ENCODE data around the gene EPS15. TPM values are rescaled to one million over a fixed set of nuclear protein-coding genes. Genes with fewer than 3 reads are reported as not detected.

Gene EPS15
- total and polyA plus RNA-seq, 7 donors = 16.4 to 131 (median 72.4) TPM

GRCh38 chr1:51311826-51312225 lies 207.2 kb downstream of the EPS15 start:
- no peak overlapping the region for H3K4me3 ChIP-seq
- no peaks in the 10 kb centered on the region for H3K27me3 ChIP-seq
- 63 to 88% methylated on average over 5 of the region's 5 CpGs for WGBS, 2 donors
- no peak for DNase-seq
- H3K36me3 ChIP-seq = no peaks in the 10 kb centered on the region
- H3K27ac ChIP-seq = no peak overlapping the region
- no peaks in the 10 kb centered on the region for H3K9me3 ChIP-seq
- intact Hi-C loops (cut with DNase I) = no loop called here
- peaks cover 0 to 7% (median 0%) of the 10 kb centered on the region in 4 donors for H3K4me1 ChIP-seq
- no peak for TF ChIP-seq EP300 (IDR thresholded peaks at IDR 0.05)
- TF ChIP-seq POLR2AphosphoS5 (IDR thresholded peaks at IDR 0.05) = no peak
- TF ChIP-seq POLR2A (IDR thresholded peaks at IDR 0.05) = no peak

GRCh38 chr1:51310871-51311613 lies 208.0 kb downstream of the EPS15 start:
- TF ChIP-seq POLR2AphosphoS5 (IDR thresholded peaks at IDR 0.05) = no peak
- no peak for TF ChIP-seq POLR2A (IDR thresholded peaks at IDR 0.05)
- no peak for TF ChIP-seq EP300 (IDR thresholded peaks at IDR 0.05)
- no peak for TF ChIP-seq CTCF (IDR thresholded peaks at IDR 0.05)
- Histone ChIP-seq H3K36me3 (no peaks in the 10 kb centered on the region), H3K4me1 (peaks cover 0 to 7% (median 0%) of the 10 kb centered on the region in 4 donors), H3K9me3 (no peaks in the 10 kb centered on the region), H3K27me3 (no peaks in the 10 kb centered on the region), H3K4me3 (no peak overlapping the region), H3K27ac (no peak overlapping the region)
- WGBS, 2 donors = 59 to 87% methylated on average over 15 of the region's 15 CpGs
- intact Hi-C loops (cut with DNase I) = no loop called here
- DNase-seq = peak; percentile 43

GRCh38 chr1:51309291-51309690 lies 209.8 kb downstream of the EPS15 start:
- H3K9me3 ChIP-seq = no peaks in the 10 kb centered on the region
- H3K4me1 ChIP-seq = peaks cover 0 to 5% (median 0%) of the 10 kb centered on the region in 4 donors
- WGBS, 2 donors = 72 to 88% methylated on average over 8 of the region's 8 CpGs
- intact Hi-C loops (cut with DNase I) = no loop called here
- no peaks in the 10 kb centered on the region for H3K27me3 ChIP-seq
- TF ChIP-seq CTCF (IDR thresholded peaks at IDR 0.05) (no peak), EP300 (IDR thresholded peaks at IDR 0.05) (no peak), POLR2AphosphoS5 (IDR thresholded peaks at IDR 0.05) (no peak), POLR2A (IDR thresholded peaks at IDR 0.05) (no peak)
- H3K4me3 ChIP-seq = no peak overlapping the region
- H3K27ac ChIP-seq = no peak overlapping the region
- DNase-seq = peak; percentile 61
- H3K36me3 ChIP-seq = no peaks in the 10 kb centered on the region

- H3K27me3 ChIP-seq = no peaks in the 10 kb centered on the region
- intact Hi-C loops (cut with DNase I) = no loop called here
- DNase-seq = peak; percentile 34
- TF ChIP-seq POLR2AphosphoS5 (IDR thresholded peaks at IDR 0.05) (no peak), EP300 (IDR thresholded peaks at IDR 0.05) (no peak), CTCF (IDR thresholded peaks at IDR 0.05) (no peak), POLR2A (IDR thresholded peaks at IDR 0.05) (no peak)
- no peaks in the 10 kb centered on the region for H3K36me3 ChIP-seq
- WGBS, 2 donors = 95% methylated on average over 6 of the region's 6 CpGs
- H3K4me1 ChIP-seq = no peaks in the 10 kb centered on the region
- no peak overlapping the region for H3K27ac ChIP-seq
- H3K9me3 ChIP-seq = no peaks in the 10 kb centered on the region
- no peak overlapping the region for H3K4me3 ChIP-seq
Observed at GRCh38 chr1:51308636-51309035, 210.4 kb downstream of the EPS15 start.

GRCh38 chr1:51306950-51307349 lies 212.1 kb downstream of the EPS15 start:
- no peak overlapping the region for H3K4me3 ChIP-seq
- WGBS, 2 donors = 71 to 88% methylated on average over 5 of the region's 5 CpGs
- H3K27me3 ChIP-seq = no peaks in the 10 kb centered on the region
- H3K9me3 ChIP-seq = no peaks in the 10 kb centered on the region
- intact Hi-C loops (cut with DNase I) = no loop called here
- no peaks in the 10 kb centered on the region for H3K4me1 ChIP-seq
- H3K36me3 ChIP-seq = no peaks in the 10 kb centered on the region
- H3K27ac ChIP-seq = no peak overlapping the region
- peak; percentile 43 for DNase-seq
- TF ChIP-seq CTCF (IDR thresholded peaks at IDR 0.05) (no peak), POLR2A (IDR thresholded peaks at IDR 0.05) (no peak), POLR2AphosphoS5 (IDR thresholded peaks at IDR 0.05) (no peak), EP300 (IDR thresholded peaks at IDR 0.05) (no peak)
